Activated CD4-positive, CD25-positive, alpha-beta regulatory T cell treated with anti-CD3 and anti-CD28 coated beads, Interleukin-2, amount 50 U/mL, for 16 hours (primary cell): ENCODE measurements around the gene MEX3D.
"Not testable (repeated sequence)": the region's sequence is repeated elsewhere in the genome, so short reads cannot be mapped to it uniquely, and the experiment has no call there.

ENCODE experiments used
- DNase-seq: peaks from one replicate; pipeline ENCODE4 v3.0.0-alpha.2; 2020; ENCODE audit warnings: low read depth, low spot score

MEX3D gene

DNA sequence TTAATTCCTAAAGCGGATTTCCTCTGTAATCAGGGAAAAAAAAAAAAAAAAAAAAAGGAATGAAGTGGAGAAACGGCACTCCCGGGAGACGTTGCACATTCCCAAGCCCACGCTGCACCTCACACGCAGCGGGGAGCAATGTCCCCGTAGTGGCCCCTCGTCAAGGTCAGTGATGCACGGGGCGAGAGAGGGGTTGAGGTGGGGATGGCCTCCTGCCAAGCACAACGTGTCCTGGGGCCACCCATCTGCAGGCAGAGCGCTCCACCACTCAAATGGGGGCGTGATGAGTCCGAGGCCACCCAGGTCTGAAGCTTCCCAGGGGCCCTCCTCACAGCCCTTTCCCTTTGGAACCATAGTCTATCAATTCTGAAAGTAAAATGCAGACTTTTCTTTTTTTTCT is 29.1 kb downstream of the MEX3D start:
- no peak for DNase-seq

DNA sequence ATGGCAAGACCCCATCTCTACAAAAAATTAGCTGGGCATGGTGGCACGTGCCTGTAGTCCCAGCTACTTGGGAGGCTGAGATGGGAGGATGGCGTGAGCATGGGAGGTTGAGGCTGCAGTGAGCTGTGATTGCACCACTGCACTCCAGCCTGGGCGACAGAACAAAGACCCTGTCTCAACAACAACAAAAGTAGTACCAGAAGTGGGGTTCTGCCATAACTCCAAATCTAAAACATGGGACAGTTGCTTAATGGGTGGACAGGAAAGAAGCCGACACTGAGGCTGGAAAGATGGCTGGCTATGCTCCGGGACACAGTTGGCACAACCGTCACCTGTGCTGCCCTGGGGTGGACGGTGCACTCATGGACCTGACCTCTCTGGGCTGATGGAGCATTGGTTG is 32.4 kb downstream of the MEX3D start:
- not testable (repeated sequence) for DNase-seq

DNA sequence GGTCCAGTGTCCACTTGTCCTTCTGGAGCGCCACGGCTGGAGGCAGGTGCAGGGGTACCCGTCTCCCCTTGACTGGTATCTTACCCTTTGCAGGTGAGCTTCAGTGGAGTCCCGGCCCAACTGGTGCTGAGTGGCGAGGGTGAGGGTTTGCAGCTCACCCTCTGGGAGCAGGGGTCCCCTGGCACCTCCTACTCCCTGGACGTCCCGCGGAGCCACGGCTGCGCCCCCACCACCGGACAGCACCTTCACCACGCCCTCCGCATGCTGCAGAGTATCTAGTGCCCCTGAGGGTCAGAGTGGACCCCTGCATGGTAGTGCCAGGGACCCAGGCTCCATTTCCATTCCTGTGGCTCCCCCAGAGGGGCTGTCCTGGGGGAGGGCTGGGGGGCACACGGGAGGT is 33.2 kb downstream of the MEX3D start:
- DNase-seq: no peak

DNA sequence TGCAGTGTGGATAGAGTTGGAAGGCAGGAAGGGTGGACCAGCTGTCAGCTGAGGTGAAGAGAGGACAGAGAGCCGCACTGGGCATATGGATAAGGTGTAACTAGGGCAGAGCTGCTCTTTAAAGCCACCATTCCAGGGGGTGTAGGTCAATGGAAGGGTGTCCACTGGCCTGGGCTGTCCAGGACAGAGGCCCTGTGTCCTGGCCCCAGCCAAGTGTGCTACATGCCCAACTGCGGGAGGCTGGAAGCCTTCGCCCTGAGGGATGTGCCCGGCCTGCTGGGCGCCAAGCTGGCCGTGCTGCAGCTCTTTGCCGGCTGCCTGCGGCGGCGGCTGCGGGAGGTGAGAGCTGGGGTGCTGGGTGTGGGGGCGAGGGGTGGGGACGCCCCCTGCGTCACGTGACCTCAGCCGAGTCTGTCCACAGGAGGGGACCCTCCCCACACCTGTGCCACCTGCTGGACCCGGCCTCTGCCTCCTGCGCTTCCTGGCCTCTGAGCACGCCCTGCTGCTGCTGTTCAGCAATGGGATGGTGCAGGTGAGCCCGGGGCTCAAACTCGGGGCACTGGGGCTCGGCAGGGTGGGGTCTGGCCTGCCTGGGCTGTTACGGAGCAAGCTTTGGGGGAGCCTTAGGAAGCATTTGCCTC is 34.5 kb downstream of the MEX3D start:
- DNase-seq: no peak

DNA sequence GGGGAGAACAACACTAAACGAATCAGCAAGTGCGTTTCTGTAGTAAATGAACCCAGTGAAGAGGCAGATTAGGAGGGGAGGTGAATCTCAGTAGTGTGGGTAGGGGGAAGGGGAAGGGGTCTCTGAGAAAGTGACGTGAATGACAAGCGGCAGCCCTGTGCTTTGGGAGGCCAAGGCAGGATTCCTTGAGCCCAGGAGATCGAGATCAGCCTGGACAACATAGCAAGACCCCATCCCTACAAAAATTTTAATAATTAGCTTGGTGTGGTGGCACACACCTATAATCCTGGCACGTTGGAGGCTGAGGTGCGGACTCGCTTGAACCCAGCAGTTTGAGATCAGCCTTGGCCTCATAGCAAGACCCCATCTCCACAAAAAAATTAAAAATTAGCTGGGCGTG is 36.1 kb downstream of the MEX3D start:
- DNase-seq: no peak

DNA sequence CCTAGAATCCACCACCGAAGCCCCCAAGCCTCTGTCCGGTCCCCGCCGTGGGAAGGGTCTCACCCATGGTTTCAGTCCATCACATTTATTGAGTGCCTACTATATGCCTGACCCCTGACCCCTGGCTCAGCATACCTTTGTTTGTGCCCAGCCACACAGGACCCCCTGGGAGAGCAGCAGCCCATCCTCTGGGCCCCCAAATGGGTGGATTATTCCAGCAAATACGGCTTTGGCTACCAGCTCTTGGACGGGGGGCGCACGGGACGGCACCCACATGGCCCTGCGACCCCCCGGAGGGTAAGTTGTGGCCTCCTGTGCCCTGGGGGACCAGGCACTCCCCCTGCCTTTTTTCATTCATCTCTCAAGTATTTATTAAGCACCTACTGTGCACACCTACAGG is 36.5 kb downstream of the MEX3D start:
- DNase-seq: no peak

DNA sequence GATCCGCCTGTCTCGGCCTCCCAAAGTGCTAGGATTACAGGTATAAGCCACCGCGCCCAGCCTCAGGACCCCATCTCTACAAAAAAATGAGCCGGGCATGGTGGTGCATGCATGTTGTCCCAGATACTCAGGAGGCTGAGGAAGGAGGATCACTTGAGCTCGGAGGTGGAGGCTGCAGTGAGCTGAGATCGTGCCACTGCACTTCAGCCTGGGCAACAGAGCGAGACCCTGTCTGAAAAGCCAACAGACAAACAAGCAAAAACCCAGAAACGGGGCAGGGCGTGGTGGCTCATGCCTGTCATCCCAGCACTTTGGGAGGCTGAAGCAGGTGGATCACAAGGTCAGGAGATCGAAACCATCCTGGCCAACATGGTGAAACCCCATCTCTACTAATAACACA is 37.3 kb downstream of the MEX3D start:
- not testable (repeated sequence) for DNase-seq

DNA sequence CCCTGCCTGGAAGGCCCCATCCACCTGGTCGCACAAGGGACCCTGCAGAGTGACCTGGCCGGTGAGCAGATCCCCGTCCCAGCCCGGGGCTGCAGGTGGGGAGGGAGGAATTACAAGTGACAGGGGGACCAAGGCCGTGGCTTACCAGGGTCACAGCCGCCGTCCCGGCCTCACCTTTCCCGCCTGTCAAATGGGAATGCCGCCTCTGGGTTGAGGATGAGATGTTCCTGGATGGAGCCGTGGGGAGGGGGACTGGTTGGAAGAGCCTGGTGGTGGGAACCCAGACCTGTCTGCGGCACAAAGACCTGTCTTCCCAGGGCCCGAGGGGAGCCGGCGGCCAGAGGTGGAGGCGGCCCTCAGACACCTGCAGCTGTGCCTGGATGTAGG is 38.7 kb downstream of the MEX3D start:
- no peak for DNase-seq

DNA sequence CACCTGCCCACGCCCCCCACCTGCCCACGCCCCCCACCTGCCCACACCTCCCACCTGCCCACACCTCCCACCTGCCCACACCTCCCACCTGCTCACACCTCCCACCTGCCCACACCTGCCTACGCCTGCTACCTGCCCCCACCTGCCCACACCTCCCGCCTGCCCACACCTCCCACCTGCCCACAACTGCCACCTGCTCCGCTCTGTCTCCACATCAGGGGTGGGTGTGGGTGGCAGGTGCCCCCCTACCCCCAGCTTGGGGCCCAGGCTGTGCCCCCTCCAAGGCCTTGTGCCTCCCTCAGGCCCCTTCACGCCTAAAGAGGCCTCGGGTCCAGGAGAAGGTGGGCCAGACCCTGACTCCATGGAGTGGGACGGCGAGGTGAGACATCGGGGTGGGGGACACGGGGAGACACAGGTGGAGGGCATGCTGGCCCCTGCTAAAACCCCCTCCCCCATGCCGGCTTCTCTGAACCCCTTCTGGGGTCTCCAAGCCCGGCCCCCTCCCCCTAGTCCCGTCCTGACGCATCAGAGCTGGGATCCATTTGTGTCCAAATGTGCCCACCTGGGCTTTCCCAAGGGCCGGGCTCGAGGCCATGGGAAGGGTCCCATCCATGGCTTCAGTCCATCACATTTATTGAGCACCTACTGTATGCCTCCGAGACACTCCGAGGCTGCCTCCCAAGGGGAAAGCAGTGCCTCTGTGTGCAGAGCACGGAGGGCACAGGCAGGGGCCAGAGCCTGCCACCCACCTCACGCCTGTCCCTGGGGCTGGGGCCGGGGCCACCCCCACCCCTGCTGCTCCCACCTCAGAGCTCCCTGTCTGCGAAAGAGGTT is 39.3 kb downstream of the MEX3D start:
- DNase-seq: no peak

DNA sequence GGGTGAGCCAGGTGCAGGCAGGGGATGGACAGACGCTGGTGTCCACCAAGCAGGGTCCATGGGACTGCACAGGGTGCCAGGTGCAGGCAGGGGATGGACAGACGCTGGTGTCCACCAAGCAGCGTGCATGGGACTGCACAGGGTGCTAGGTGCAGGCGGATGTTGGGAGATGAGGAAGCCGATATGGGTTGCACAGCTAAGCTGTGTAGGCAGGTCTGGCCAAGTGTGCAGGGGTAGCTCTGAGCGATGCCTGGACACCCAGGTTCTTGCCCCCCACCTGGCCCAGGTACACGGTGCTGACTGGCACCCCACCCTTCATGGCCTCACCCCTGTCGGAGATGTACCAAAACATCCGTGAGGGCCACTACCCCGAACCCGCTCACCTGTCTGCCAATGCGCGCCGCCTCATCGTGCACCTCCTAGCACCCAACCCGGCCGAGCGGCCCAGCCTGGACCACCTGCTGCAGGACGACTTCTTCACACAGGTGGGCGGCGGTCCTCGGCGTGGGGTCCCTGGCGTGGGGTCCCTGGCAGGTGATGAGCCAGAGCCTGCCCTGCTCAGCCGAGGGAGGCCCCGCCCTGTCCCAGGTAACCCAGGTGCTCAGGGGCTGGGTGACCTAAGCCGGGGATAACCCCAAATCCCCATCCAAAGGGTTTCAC is 40.3 kb downstream of the MEX3D start:
- DNase-seq: no peak

DNA sequence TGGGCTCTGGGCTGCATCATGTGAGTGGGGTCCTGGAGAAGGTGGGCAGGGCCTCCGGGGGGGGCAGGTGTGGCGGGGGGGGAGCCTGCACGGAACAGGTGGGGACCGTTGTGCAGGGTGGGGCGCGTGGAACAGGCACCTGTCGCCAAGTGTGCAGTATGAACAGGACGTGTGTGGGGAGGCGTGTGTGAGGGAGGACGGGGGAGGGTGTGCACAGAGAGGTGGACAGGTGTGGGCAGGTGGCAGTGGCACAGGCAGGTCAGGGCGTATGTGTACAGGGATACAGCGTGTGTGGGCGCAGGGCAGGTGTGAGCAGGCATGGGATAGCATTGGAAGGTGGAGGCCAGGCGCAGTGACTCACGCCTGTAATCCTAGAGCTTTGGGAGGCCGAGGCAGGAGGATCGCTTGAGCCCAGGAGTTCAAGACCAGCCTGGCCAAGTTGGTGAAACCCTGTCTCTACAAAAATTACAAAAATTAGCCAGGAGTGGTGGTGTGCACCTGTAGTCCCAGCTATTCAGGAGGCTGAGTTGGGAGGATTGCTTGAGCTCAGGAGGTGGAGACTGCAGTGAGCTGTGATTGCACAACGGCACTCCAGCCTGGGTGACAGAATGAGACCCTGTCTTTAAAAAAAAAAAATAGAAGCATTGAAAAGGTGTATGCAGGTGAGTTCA is 41.0 kb downstream of the MEX3D start:
- DNase-seq: no peak

DNA sequence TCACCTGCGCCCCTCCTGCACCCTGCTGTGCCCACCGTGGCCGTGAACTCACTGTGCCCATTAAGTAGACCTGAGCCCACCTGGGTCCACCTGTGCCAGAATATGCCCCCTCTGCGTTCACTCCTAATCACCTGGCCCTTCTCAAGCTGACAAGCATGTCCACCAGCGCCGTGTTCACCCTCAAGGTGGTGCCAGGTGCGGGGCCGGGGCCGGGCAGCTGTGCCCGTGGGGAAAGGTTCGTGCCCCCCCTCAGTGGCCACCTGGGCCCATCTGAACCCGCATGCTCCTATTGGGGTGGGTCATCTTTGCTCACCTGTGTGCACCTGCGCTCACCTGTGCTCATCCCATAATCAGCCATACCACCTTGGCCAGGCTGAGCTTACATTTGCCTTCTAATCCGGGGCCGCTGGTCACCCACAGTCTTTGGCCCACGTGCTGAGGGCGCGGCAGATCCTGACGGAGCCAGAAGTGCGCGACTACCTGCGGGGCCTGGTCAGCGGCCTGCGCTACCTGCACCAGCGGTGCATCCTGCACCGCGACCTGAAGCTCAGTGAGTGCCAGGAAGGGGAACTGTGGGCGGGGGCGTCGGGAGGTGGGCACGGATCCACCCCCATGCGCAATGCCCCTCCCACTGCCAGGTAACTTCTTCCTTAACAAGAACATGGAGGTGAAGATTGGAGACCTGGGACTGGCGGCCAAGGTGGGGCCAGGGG is 41.9 kb downstream of the MEX3D start:
- no peak for DNase-seq

DNA sequence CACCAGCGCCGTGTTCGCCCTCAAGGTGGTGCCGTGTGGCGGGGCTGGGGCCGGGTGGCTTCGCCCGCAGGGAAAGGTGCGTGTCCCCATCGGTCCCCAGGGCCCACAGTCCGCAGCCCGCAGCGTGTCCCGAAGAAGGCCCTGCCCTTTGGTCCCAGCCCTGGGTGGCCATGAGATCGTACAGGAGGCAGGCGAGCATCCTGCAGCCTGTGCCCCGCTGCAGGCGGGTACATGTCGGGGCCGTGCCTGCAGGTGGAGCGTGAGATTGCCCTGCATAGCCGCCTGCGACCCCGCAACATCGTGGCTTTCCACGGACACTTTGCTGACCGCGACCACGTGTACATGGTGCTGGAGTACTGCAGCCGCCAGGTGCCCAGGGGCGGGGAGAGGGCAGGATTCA is 42.8 kb downstream of the MEX3D start:
- DNase-seq: no peak

DNA sequence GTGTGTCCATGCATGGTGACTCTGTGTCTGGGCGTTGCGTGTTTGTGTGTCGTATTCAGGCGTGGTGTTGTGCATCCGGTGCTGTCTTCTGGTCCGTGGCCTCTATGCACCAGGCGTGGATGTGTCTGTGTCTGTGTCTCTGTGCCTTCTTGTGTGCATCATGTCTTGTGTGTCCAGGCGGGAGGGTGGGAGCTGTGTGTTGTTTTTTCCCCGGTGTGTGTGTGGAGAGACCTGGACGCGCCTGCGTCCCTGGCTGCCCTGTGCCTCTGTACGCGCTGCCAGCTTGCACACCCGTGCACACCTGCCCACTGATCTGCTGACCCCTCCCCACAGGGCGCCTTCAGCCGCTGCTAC is 43.2 kb downstream of the MEX3D start:
- no peak for DNase-seq

DNA sequence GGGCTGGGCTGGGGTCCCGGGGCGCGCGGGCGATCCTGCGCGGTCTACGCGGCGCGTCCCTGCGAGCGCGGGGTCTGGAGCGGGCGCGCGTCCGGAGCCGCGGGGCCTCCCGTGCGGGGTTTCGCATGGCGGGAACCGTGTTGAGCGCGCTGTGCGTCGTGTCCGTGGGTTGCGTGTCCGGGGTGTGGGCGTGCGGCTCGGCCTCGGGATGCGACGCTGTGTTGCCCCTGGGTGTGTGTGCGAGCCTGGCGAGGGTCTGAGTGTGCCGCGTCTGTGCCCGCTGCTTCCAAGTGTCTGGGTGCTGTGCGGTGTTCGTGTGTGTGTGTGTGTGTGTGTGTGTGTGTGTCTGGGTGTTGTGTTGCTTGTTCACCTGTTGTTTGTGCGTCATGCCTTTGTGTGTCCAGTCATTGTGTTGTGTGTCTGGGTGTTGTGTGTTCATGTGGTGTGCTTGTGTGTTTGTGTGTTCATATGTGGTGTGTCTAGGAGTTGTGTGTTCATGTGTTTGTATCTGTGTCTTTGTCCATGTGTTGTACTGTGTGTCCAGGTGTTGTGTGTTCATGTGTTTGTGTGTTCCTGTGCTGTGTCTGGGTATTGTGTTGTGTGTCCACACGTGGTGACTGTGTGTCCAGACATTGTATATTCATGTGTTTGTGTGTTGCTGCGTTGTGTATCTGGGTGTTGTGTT is 43.7 kb downstream of the MEX3D start:
- DNase-seq: no peak

DNA sequence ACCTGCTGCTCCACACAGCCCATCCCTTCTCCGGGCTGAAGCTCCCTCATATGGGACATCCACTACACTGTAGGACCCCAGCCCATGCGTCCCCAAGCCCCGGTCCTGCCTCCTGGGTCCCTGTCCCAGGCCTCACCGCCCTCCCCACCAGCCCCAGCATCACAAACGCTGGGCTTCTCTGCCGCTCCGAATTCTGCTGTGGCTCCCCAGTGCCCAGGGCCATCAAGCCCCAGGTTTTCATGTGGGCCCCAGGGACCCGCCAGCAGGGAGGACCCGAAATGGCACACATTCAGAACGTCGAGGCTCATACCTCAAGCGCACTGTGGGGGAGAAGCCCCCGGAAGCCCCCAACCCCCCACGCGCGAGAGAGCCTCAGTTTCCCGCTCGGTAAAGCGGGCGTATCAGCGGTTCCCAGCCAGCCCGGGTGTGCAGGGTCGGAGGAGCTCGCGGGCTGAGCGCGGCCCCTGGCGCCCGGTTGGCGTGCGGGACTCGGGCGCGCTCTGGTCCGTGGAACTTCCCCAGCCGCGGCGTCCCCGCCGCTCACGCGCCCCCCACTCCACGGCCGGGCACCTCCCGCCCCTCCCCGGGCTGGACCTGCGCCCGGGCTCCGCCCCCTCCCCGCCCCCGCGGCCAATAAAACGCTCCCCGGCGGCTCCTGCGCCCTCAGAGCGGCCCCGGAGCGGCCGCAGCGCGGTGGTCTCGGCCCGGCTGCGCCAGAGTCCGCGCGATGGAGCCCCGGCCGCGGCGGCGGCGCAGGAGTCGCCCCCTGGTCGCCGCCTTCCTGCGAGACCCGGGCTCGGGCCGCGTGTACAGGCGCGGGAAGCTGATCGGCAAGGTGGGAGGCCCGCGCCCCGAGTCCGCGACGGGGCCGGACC is 44.5 kb downstream of the MEX3D start, which contains the start of gene PLK5:
Gene PLK5 (plus strand): TSS at position 666 of the 875 bp plus-strand sequence. CDS start 2,920 bp downstream, outside the sequence.
- no peak for DNase-seq

DNA sequence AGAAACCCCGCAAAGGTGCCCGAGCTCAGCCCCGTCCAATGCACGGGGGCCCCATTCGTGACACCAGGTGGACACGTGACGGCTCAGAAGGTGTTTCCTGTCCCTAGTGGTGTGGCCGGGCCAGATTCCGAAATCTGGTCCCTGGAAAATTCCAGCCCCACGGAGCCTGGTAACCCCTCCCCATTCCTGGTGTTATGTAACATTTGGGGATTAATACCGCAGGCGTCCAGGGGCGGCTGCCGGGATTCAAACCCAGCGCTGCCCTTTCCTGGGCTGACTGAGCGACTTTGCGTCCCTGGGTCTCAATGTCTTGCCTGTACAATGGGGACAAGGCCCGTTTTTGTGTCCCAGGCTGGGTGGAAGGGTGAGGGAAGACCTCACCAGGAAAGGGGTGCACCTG is 45.3 kb downstream of the MEX3D start:
- DNase-seq: no peak

DNA sequence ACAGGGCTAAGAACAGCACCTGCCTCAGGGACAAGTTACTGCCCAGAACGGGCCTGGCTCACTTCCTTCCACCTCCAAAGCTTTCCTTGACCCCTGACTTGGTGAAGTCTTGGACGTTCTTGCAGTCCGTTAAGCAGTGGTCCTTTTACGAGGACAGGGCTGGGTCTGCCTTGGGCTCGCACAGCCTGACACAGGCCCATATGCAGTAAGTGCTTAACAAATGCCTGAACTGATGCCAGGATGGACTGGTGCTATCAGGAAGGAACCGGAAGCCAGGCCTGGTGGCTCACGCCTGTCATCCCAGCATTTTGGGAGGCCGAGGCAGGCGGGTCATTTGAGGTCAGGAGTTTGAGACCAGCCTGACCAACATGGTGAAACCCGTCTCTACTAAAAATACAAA is 46.1 kb downstream of the MEX3D start:
- DNase-seq: no peak

DNA sequence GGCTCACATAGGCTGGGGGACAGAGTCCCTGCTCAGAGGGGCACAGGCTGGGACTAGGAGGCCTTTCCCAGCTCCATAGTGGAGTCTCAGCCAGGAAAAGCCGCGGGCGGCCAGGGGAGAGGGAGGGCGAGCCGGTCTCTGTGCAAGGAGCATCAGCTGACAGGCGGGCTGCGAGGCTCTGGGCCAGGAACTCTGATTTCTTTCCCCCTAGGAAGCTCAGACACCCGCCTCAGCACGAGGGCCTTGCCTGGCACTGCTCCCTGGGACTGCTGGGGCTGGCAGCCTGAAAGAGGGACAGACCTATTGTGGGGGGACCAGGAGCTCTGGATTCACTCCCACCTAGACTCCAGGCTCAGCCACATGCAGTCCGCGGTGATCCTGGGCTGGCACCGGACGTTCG is 46.5 kb downstream of the MEX3D start:
- DNase-seq: no peak

DNA sequence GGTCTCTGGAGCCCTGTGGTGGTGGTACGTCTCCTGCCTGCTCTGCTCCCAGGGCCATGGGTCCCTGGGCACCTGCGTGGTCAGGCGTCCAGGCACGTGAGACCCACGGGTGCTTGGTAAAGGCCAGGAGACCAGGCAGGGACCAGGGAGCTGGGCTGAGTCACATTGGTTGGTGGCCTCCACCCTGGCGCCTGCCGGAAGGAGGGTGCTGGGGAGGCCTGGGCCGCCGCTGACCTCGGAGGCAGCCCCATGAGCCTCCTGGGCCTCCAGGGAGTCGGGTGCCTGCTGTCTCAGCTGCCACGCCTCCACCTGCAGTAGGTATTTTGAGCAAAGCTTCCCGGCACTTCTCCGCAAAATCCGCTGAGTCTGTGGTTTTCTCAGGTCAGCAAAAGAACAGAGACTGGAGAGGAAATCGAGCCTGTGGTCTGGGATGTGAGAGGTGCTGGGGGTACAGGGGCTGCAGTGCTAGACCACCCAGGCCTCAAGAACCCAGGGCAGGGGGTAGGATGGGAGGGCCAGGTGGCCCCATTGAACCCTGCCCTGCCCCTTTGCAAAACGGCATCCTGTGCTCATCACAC is 47.8 kb downstream of the MEX3D start:
- DNase-seq: no peak
